Stimulated activated CD8-positive, alpha-beta memory T cell treated with anti-CD3 and anti-CD28 coated beads, Interleukin-12 subunit alpha, Interleukin-12 subunit beta, amount 100 ng/mL, for 1 hour (primary cell): ENCODE data around the gene OR1F1.

Experiments
- DNase-seq: peaks from one replicate; pipeline ENCODE4 v3.0.0-alpha.2; 2020; ENCODE audit warnings: low read depth

OR1F1 gene

GRCh38 chr16:3249020-3249419 lies 61.0 kb downstream of the OR1F1 start:
- no peak for DNase-seq

DNA sequence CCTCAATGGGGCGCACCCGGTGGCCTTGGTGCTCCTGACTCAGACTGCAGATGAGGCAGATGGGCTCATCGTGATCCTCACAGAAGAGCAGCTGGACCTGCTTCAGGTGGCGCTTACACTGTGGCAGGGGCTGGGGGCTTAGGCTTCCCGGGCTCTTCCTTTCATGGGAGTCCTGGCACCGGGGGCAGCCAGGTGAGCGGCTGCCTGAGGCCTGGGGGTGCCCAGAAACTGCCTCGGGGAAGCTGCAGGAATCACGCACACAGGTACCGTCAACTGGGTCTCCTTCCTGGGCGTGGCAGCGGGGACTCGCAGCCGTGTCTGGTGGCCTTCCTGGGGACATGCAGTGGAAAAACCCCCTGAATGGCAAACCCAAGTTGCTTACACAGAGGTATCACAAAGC lies 61.4 kb downstream of the OR1F1 start:
- no peak for DNase-seq

DNA sequence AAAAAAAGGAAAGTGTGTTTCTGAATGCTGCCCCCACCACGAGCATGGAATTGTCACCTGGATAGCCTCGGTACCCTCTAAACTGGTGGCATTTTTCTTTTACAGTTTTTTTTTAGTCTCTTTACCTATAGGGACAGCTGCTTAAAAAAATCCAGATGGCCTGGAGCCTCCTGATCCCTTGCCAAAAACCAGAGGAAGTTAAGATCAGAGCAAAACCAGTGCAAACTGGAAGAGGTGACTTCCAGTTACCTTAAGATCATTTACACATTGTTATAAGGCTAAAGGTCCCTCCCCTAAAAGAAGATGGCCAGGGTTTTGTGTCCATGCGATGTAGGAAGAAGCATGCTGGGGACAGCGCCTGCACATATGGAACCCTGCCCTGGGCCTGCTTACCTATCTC lies 65.0 kb downstream of the OR1F1 start:
- no peak for DNase-seq

DNA sequence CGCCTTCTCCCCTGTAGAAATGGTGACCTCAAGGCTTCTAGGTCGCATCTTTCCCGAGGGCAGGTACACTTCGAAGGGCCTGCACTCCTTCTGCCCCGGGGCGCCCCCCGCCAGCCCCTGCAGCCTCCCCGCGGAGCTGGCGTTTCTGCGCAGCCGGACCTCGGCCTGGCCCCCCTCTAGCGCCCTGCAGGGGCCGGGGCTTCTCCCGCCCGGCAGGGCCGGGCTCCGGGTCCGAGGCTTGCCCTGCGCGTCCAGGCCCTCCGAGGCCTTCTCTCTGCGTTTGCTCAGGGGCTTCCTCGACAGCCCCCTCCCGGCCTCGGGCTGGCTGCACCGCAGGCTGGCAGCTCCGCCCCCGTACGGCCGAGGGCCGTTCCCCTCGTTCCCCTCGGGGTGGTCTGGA lies 66.3 kb downstream of the OR1F1 start:
- DNase-seq = no peak
